K562 (cell line): Measurements from ENCODE around the gene ISG20L2. TPM values are rescaled to one million over a fixed set of nuclear protein-coding genes. Genes with fewer than 3 reads are reported as not detected.

Experiments
- ASH1L ChIP-seq: fragments of 450-650 bp; IDR thresholded peaks from 2 replicates; pipeline ENCODE4 v1.6.1; 2018; ENCODE audit warnings: borderline replicate concordance, mild to moderate bottlenecking, low read depth; ENCODE audit not compliant: partially characterized antibody
- C11orf30 ChIP-seq: fragments of 450-650 bp; IDR thresholded peaks from 2 replicates; pipeline ENCODE4 v1.6.1; 2016; ENCODE audit warnings: low read depth, mild to moderate bottlenecking
- CBX5 ChIP-seq: IDR thresholded peaks from 2 replicates; pipeline ENCODE4 v1.6.1; 2014; ENCODE audit warnings: low read depth, borderline replicate concordance
- EGR1 ChIP-seq: fragments of 450-650 bp; conservative IDR thresholded peaks from 2 replicates; pipeline ENCODE4 v1.6.1; 2017; ENCODE audit warnings: mild to moderate bottlenecking
- ERF ChIP-seq: fragments of 450-650 bp; formaldehyde crosslinking; IDR thresholded peaks from 2 replicates; pipeline ENCODE4 v1.4.0; 2020; ENCODE audit warnings: mild to moderate bottlenecking, mixed read lengths
- JUND ChIP-seq, 2 experiments: IDR thresholded peaks; 2 replicates in 1 of 2; 3 replicates in 1 of 2; pipeline ENCODE4 v1.6.1; 2011; ENCODE audit warnings: borderline replicate concordance in 2 of 2, low read depth in 2 of 2, low read length in 2 of 2, improper control_type of control experiment in 1 of 2, missing biosample characterization in 1 of 2, missing genetic modification characterization in 1 of 2, missing genetic modification reagents in 1 of 2
- MAX ChIP-seq: sonication (generic); formaldehyde crosslinking; IDR thresholded peaks from 2 replicates; pipeline ENCODE4 v1.9.0; 2022; ENCODE audit warnings: mild to moderate bottlenecking, missing genetic modification reagents
- MTA1 ChIP-seq: fragments of 450-650 bp; IDR thresholded peaks from 2 replicates; pipeline ENCODE4 v1.6.1; 2017; ENCODE audit warnings: borderline replicate concordance
- MXD1 ChIP-seq: fragments of 250-450 bp; sonication (Bioruptor Pico); IDR thresholded peaks from 2 replicates; pipeline ENCODE4 v1.8.0; 2021; ENCODE audit warnings: borderline replicate concordance, mild to moderate bottlenecking, moderate library complexity; ENCODE audit not compliant: poor library complexity, severe bottlenecking
- SAP30 ChIP-seq: fragments of 200-600 bp; sonication (generic); IDR thresholded peaks from 2 replicates; pipeline ENCODE4 v1.6.1; 2012; ENCODE audit warnings: borderline replicate concordance, low read depth, mild to moderate bottlenecking, moderate library complexity, low read length, control low read depth, inconsistent platforms; ENCODE audit not compliant: insufficient read depth, poor library complexity, severe bottlenecking
- SIN3A ChIP-seq, 2 experiments: fragments of 150-350 bp in 1 of 2; IDR thresholded peaks; 2 replicates each; pipeline ENCODE4 v1.6.1; 2011 to 2016; ENCODE audit warnings: borderline replicate concordance in 2 of 2, low read depth in 2 of 2, low read length in 2 of 2, mild to moderate bottlenecking in 2 of 2, moderate library complexity in 2 of 2; ENCODE audit not compliant: control insufficient read depth in 1 of 2
- SLC30A9 ChIP-seq: fragments of 250-450 bp; sonication (Bioruptor Pico); IDR thresholded peaks from 2 replicates; pipeline ENCODE4 v1.8.0; 2022; ENCODE audit warnings: mild to moderate bottlenecking, moderate library complexity
- SOX6 ChIP-seq: fragments of 450-650 bp; IDR thresholded peaks from 2 replicates; pipeline ENCODE4 v1.6.1; 2014; ENCODE audit warnings: mild to moderate bottlenecking
- SPI1 ChIP-seq: IDR thresholded peaks from 2 replicates; pipeline ENCODE4 v1.6.1; 2011; ENCODE audit warnings: low read depth, low read length, control low read depth, borderline replicate concordance
- SRSF9 ChIP-seq: fragments of 200-400 bp; formaldehyde crosslinking; IDR thresholded peaks from 2 replicates; pipeline ENCODE4 v1.6.1; 2017; ENCODE audit warnings: low read depth, low read length, borderline replicate concordance
- UBTF ChIP-seq, 2 experiments: IDR thresholded peaks; 2 replicates each; pipeline ENCODE4 v1.6.1; 2012; ENCODE audit warnings: improper control_type of control experiment in 2 of 2, low read depth in 2 of 2, low read length in 2 of 2, borderline replicate concordance in 1 of 2
- USF1 ChIP-seq: sonication (generic); formaldehyde crosslinking; IDR thresholded peaks from 2 replicates; pipeline ENCODE4 v1.9.0; 2022; ENCODE audit warnings: mild to moderate bottlenecking, missing genetic modification reagents
- XRCC5 ChIP-seq: fragments of 200-400 bp; formaldehyde crosslinking; IDR thresholded peaks from 2 replicates; pipeline ENCODE4 v1.6.1; 2017; ENCODE audit warnings: low read depth, mild to moderate bottlenecking, low read length
- ZBTB2 ChIP-seq: fragments of 450-650 bp; IDR thresholded peaks from 2 replicates; pipeline ENCODE4 v1.6.1; 2016; ENCODE audit warnings: antibody characterized with exemption
- ZC3H8 ChIP-seq: fragments of 450-650 bp; IDR thresholded peaks from 2 replicates; pipeline ENCODE4 v1.6.1; 2017
- ZKSCAN8 ChIP-seq: fragments of 200-800 bp; sonication (Bioruptor generic); IDR thresholded peaks from 2 replicates; pipeline ENCODE4 v1.6.1; 2016; ENCODE audit warnings: missing genetic modification characterization, missing compliant biosample characterization
- polyA plus RNA-seq, 8 experiments: library from polyadenylated mRNA; depleted of rRNA in 4 of 8; stranded (reverse) in 5 of 8; unstranded in 3 of 8; fragments of >200 nt; fragmentation: Nextera tagmentation in 2 of 8; fragmentation: Illumina TruSeq in 1 of 8; extraction: Ambion mirVana in 2 of 8; extraction: Trizol in 1 of 8; gene quantifications; 2 replicates each; pipeline versions ENCODE4 v1.2.1 to v1.2.3, GENCODE V29; 2011 to 2014; ENCODE audit warnings: inconsistent platforms in 1 of 8, missing spikeins in 1 of 8
- total RNA-seq, 7 experiments: library from RNA; depleted of rRNA in 6 of 7; stranded (reverse); fragments of >200 nt in 6 of 7; fragmentation: Illumina TruSeq in 2 of 7; extraction: Trizol in 2 of 7; gene quantifications; 2 replicates each; pipeline versions ENCODE4 v1.2.1 to v1.2.3, GENCODE V29; 2011 to 2021; ENCODE audit warnings: low replicate concordance in 1 of 7

Gene ISG20L2
- total and polyA plus RNA-seq, 9 of the 15 experiments (the other 6 are each of a cell fraction or from before 2014, with no cell fraction given) = 21.3 to 130 (median 50.3) TPM

- TF ChIP-seq EGR1 (peak; percentile 78), MXD1 (peak; percentile 79), CBX5 (no peak), SIN3A (IDR thresholded peaks at IDR 0.05; ENCODE audit: borderline replicate concordance in 2 of 2, control insufficient read depth in 1 of 2, low read depth in 2 of 2, low read length in 2 of 2) (peak; percentile 94 to 95; a peak in 3 of 4 replicates), ZBTB2 (peak; percentile 95), XRCC5 (peak; percentile 83; the same call in 1 of the 2 replicates), ZKSCAN8 (CRISPR knock-in tag) (no peak), SAP30 (peak; percentile 89), MTA1 (peak; percentile 49; the same call in 1 of the 2 replicates), UBTF (IDR thresholded peaks at IDR 0.05; ENCODE audit: borderline replicate concordance in 1 of 2, low read depth in 2 of 2, low read length in 2 of 2) (0 out of 4 replicates have a peak, but pooled peaks of 1 of the 2 experiments have one; percentile 59), USF1 (CRISPR knock-in tag) (peak; percentile 66), ZC3H8 (0 out of 2 replicates have a peak, but pooled peaks have one; percentile 58), SPI1 (peak; percentile 69), C11orf30 (peak; percentile 64; the same call in 1 of the 2 replicates), SRSF9 (no peak), MAX (CRISPR knock-in tag) (peak; percentile 99), SLC30A9 (no peak), ASH1L (peak; percentile 87), JUND (IDR thresholded peaks at IDR 0.05; ENCODE audit: borderline replicate concordance, low read depth, low read length) (peak; percentile 73), JUND (tag; IDR thresholded peaks at IDR 0.05; ENCODE audit: borderline replicate concordance, low read depth, low read length) (peak; percentile 76; the same call in 2 of the 3 replicates), SOX6 (0 out of 2 replicates have a peak, but pooled peaks have one; percentile 18), ERF (CRISPR knock-in tag) (no peak; the same call in none of the 2 replicates)
Measured at GRCh38 chr1:156740741-156741480, 12.3 kb upstream of the ISG20L2 start, which contains the start of gene MRPL24 (continued).
